Left lobe of liver (tissue), 2 donors: ENCODE results near the gene ACP5. TPM values are rescaled to one million over a fixed set of nuclear protein-coding genes. Genes with fewer than 3 reads are reported as not detected.
"Not testable (repeated sequence)": the region's sequence is repeated elsewhere in the genome, so short reads cannot be mapped to it uniquely, and the experiment has no call there.

Source experiments
- ATAC-seq: fragments of 200-7000 bp; cut with Tn5 transposase; one replicate; pipeline ENCODE4 v1.9.1; 2020; ENCODE audit warnings: mild to moderate bottlenecking, moderate library complexity
- DNase-seq: peaks from one replicate; pipeline ENCODE4 v3.0.0-alpha.2; 2020; ENCODE audit warnings: low spot score
- total RNA-seq: library from RNA; stranded (reverse); gene quantifications from one replicate; pipeline ENCODE4 v1.2.1, GENCODE V29; 2021
- donor health status: DM: no; HTN: no; CAD: no; lungs with moderate emphysema.
- donor health status: DM: no; HTN: yes; CAD: no.

Gene ACP5
- 17.9 TPM for total RNA-seq

DNA sequence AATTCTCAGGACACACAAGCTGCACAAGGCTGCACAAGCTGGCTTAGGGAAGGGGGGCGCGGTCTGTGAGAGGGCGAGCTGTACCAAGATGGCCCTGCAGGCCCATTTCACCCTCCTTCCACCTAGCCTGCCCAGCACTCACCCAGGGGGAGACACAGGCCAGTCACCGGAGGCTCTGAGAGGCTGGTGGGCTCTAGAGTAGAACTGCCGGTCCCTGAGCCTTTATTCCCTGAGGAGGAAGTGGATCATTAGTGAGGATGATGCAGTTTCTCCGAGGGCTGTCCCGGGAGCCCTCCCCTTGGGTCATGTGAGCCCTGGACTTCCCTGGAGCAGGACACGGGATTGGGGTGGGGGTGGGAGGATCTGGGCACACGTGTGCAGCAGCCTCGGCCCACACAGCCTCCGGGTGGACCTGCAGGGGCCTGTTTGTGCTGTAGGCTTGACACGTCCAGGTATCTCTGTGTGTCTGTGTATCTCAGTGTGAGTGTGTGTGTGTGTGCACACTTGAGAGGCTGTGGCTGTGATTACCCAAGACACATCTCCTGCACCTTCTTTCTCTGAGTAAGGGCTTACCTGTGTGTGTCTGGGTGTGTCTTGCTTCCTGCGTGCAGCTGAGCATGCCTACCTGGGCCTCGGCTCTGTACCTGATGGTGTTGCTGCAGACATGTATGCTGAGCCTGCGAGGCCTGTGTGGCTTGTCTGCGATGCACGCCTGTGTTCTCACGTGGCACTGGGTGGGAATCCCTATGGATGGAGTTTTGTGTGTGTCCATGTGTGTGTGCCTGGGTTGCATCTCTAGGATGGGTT lies at the start of gene ACP5:
Gene ACP5 (minus strand): TSS at position 195 of the 807 bp plus-strand sequence. CDS start 328 bp downstream, outside the sequence.
- DNase-seq = no peak
- peak; percentile 46 for ATAC-seq

DNA sequence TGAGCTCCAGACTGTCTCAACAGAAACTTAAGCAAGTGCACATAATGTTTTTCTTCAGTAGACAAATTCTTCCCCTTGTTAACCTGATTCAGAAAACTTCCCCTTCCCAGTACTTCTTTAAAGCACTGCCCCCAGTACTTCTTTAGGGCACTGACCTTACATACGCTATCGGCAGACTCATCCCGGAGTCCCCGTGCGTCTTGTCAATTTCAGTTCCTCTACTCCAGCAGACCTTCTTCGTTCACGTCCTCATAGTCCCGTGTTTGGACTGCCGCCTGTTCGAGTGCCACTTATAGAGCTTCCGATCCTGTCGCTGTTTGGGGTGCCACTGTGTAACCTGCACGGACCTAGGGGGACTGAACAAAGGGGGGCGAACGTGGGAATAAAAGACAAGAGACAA lies 48.8 kb upstream of the ACP5 start:
- DNase-seq = no peak
- no peak for ATAC-seq

- ATAC-seq = peak; percentile 56
- DNase-seq = no peak
These were observed 46.6 kb upstream of the ACP5 start for GRCh38 chr19:11624069-11624463.

- not testable (repeated sequence) for DNase-seq, ATAC-seq
These were observed 45.0 kb upstream of the ACP5 start for GRCh38 chr19:11622401-11622800.

GRCh38 chr19:11620553-11620952 lies 43.1 kb upstream of the ACP5 start:
- no peak for ATAC-seq
- DNase-seq = no peak

- no peak for DNase-seq
- ATAC-seq = no peak
These were observed 40.0 kb upstream of the ACP5 start for GRCh38 chr19:11617180-11618062.

GRCh38 chr19:11612816-11613511 lies 35.5 kb upstream of the ACP5 start:
- ATAC-seq (no peak), DNase-seq (no peak)

DNA sequence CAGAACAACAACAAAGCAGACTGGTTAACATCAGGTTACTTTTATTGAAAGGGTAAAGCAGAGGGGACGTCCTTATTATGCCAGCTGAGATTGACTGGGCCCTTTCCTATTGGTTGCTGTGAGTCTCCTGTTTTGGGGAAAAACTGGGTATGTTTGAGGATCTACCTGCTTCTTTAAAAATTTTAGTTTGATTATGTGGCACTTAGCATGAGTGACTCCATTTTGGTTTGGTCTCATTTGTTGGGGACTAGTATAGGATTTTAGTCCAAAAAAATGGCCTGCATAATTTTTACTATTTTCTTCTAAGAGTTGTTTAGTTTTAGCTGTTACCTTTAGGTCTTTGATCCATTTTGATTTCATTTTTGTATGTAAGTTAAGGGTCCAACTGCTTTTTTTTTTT lies 34.3 kb upstream of the ACP5 start:
- no peak for ATAC-seq
- DNase-seq = no peak

GRCh38 chr19:11606484-11606883 lies 29.0 kb upstream of the ACP5 start:
- DNase-seq (no peak), ATAC-seq (no peak)

- not testable (repeated sequence) for DNase-seq, ATAC-seq
These were observed 22.3 kb upstream of the ACP5 start for GRCh38 chr19:11599704-11600103.

DNA sequence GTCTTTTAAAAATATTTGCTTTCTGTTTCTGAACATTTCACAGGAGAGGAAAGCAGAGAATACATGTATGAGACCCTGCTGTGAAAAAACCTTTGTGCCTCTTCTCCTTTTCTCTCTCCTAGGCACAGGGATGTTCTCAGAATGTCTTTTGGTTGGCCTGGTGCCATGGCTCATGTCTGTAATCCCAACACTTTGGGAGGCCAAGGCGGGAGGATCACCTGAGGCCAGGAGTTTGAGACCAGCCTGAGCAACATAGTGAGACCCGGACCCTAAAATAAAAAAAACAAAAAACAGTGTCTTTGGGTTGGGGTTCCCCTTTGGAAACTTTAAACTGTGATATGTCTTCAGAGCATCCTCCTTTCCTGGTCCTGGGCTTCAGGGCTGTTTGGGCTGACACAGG lies 21.3 kb upstream of the ACP5 start:
- ATAC-seq (no peak), DNase-seq (no peak)

- ATAC-seq (no peak), DNase-seq (no peak)
These were observed 20.6 kb upstream of the ACP5 start for GRCh38 chr19:11598103-11598483.

- peak; percentile 98 for ATAC-seq
These were observed 20.0 kb upstream of the ACP5 start, which contains the start of gene ZNF627 for GRCh38 chr19:11597202-11598102. Gene ZNF627 (plus strand): TSS chr19:11597483. CDS start chr19:11597628, 145 bp downstream.

DNA sequence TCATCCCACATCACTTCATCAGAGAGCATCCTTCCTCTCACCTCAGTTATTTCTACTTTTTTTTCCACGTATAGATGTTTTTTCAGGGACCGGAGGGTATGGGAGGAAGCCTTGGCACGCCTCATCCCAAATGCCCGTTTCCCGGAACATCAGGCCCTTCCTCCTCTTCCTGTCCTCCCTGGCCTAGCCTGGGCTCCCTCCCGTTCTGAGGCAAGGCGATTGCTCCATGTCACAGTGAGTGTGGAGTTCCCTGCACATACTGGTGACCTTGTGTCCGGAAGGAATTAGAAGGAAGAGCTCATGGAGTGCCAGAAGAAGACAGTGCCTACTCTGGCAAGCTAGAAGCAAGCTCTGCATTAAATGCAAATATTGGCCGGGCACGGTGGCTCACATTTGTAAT lies 18.7 kb upstream of the ACP5 start:
- DNase-seq (no peak), ATAC-seq (no peak)

More at GRCh38 chr19:11597202-11598102, 20.0 kb upstream of the ACP5 start, which contains the start of gene ZNF627:
- peak; percentile 99 for DNase-seq

- DNase-seq (no peak), ATAC-seq (no peak)
These were observed 16.6 kb upstream of the ACP5 start for GRCh38 chr19:11594084-11594483.

DNA sequence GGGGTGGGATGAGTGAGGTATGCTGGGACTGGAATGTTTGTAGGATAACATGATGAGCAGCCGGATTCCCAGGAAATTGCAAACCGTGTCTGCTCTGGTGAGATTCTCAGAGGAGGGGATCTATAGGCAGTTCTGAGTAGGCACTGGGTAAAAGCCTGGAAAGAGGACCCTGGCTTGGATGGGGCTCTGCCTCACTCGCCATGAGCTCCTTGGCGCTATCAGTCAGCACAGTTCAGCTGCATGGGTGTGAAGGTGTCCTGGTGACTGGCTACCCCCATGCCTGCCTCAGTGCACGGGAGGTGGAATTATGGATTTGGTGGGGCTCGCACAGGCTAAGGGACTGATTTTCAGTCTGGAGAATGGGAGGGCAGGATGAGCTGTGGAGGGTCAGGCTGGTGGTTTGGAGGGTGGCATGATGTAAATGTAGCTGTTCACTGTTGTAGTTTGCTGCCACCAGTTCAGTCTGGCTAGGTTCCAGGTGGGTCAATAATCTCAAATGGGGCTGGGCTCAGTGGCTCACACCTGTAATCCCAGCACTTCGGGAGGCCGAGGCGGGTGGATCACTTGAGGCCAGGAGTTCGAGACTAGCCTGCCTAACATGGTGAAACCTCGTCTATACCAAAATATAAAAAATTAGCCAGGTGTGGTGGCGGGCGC lies 10.7 kb upstream of the ACP5 start:
- ATAC-seq = peak; percentile 55
- no peak for DNase-seq

GRCh38 chr19:11587302-11587974 lies 10.0 kb upstream of the ACP5 start:
- ATAC-seq (peak; percentile 98), DNase-seq (peak; percentile 73)

DNA sequence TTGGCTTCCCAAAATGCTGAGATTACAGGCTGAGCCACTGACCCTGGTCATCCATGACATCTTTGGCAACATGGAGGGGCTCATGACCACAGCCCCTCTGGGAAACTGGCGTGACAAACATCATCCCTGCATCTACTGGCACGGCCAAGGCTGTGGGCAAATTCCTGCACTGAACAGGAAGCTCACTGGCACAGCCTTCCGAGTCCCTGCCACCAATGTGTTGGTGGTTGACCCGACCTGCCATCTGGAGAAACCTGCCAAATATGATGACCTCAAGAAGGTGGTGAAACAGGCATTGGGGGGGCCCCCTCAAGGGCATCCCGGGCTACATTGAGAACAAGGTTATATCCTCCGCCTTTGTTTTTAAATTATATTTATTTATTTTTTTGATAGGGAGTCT lies 8.9 kb upstream of the ACP5 start:
- ATAC-seq = no peak

DNA sequence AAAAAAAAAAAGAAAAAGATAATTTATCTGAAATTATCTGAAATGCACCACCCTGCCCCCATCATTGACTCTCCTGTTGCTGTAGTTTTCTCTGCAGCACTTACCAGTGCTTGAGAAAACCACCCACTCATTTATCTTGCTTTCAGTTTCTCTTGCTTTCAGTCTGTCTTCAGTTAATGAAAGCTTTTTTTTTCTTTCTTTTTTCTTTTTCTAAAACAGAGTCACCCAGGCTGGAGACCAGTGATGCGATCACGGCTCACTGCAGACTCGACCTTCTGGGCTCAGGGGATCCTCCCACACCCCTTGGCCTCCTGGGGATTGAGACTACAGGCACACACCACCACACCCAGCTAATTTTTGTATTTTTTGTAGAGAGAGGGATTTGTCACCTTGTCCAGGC lies 4.3 kb upstream of the ACP5 start:
- no peak for ATAC-seq
- no peak for DNase-seq

More for the DNA sequence above, 8.9 kb upstream of the ACP5 start:
- no peak for DNase-seq
